GM12878 (cell line): Measurements from ENCODE around the gene IL1B. TPM values are rescaled to one million over a fixed set of nuclear protein-coding genes. Genes with fewer than 3 reads are reported as not detected.

ENCODE experiments used
- ATAC-seq: fragments of 200-7000 bp; cut with Tn5 transposase; 3 replicates; pipeline ENCODE4 v1.9.1; 2020; ENCODE audit warnings: mild to moderate bottlenecking, moderate library complexity
- BruUV-seq: library from RNA; stranded (reverse); fragments of 400-500 nt; replicated peaks from 2 replicates; lab custom pipeline; 2021; lab: Mats Ljungman, UMichigan
- CTCF ChIA-PET: fragments of 300-600 bp; sonication (Branson Sonifier 250); formaldehyde crosslinking; extraction: SDS; loops from one replicate; lab custom pipeline; 2021; ENCODE audit warnings: inconsistent platforms; lab: Yijun Ruan, JAX
- POLR2A ChIA-PET: fragments of 350-600 bp; formaldehyde crosslinking; extraction: SDS; loops from one replicate; lab custom pipeline; 2021; ENCODE audit warnings: inconsistent platforms; lab: Charles Lee
- RAD21 ChIA-PET: fragments of 300-600 bp; sonication (Branson Sonifier 250); formaldehyde crosslinking; loops from one replicate; lab custom pipeline; 2023; ENCODE audit warnings: antibody characterized with exemption; ENCODE audit not compliant: unreplicated experiment; lab: Charles Lee
- SMC1A ChIA-PET: fragments of 300-600 bp; sonication (Branson Sonifier 250); formaldehyde crosslinking; loops from one replicate; lab custom pipeline; 2023; ENCODE audit not compliant: unreplicated experiment, uncharacterized antibody; lab: Charles Lee
- DNase-seq: peaks from one replicate; pipeline ENCODE4 v3.0.0-alpha.2; 2011; ENCODE audit warnings: low read depth, low spot score
- FAIRE-seq: peaks from 3 replicates; lab custom pipeline; 2011; peaks lifted over from hg19 to GRCh38; lab: Jason Lieb, UNC
- H2AFZ ChIP-seq: 2 replicates; pipeline ENCODE4 v1.6.0; 2011; ENCODE audit warnings: low read depth, low read length, control low read depth; ENCODE audit not compliant: control insufficient read depth
- H3K27ac ChIP-seq: 2 replicates; pipeline ENCODE4 v1.5.1; 2011; ENCODE audit warnings: control low read depth; ENCODE audit not compliant: control insufficient read depth, insufficient read depth
- H3K27me3 ChIP-seq, 2 experiments: replicated peaks in 1 of 2; 2 replicates each; pipeline versions ENCODE4 v1.6.0 to v1.6.1; 2011; ENCODE audit warnings: low read length in 1 of 2; ENCODE audit not compliant: control insufficient read depth in 2 of 2, insufficient read depth in 2 of 2
- H3K36me3 ChIP-seq, 2 experiments: 2 replicates each; pipeline ENCODE4 v1.5.1; 2011; ENCODE audit warnings: low read length in 1 of 2; ENCODE audit not compliant: control insufficient read depth in 2 of 2, insufficient read depth in 2 of 2
- H3K4me1 ChIP-seq: 2 replicates; pipeline ENCODE4 v1.6.1; 2011; ENCODE audit warnings: mild to moderate bottlenecking, low read length, moderate library complexity, mixed read lengths; ENCODE audit not compliant: control insufficient read depth, insufficient read depth
- H3K4me2 ChIP-seq: 2 replicates; pipeline ENCODE4 v1.6.0; 2011; ENCODE audit warnings: control low read depth; ENCODE audit not compliant: control insufficient read depth, insufficient read depth
- H3K4me3 ChIP-seq: fragments of 200-600 bp; sonication (generic); 2 replicates; pipeline ENCODE4 v1.5.1; 2016
- H3K79me2 ChIP-seq: 2 replicates; pipeline ENCODE4 v1.6.0; 2011; ENCODE audit warnings: low read length; ENCODE audit not compliant: control insufficient read depth, insufficient read depth
- H3K9ac ChIP-seq: 2 replicates; pipeline ENCODE4 v1.8.0; 2011; ENCODE audit warnings: low read length, control low read depth, mixed read lengths; ENCODE audit not compliant: control insufficient read depth, insufficient read depth
- H3K9me3 ChIP-seq: replicated peaks from 3 replicates; pipeline ENCODE4 v1.5.1; 2011; ENCODE audit warnings: mild to moderate bottlenecking, low read length; ENCODE audit not compliant: control insufficient read depth, insufficient read depth
- H4K20me1 ChIP-seq: 2 replicates; pipeline ENCODE4 v1.6.0; 2011; ENCODE audit not compliant: control insufficient read depth, insufficient read depth
- EZH2 ChIP-seq: IDR thresholded peaks from 2 replicates; pipeline ENCODE4 v1.6.1; 2012; ENCODE audit warnings: low read depth, mild to moderate bottlenecking, control low read depth, inconsistent platforms, low read length, borderline replicate concordance; ENCODE audit not compliant: control insufficient read depth
- LARP7 ChIP-seq: fragments of 450-650 bp; IDR thresholded peaks from 2 replicates; pipeline ENCODE4 v1.6.1; 2017; ENCODE audit warnings: mild to moderate bottlenecking
- ZNF217 ChIP-seq: fragments of 450-650 bp; IDR thresholded peaks from 2 replicates; pipeline ENCODE4 v1.6.1; 2017; ENCODE audit warnings: antibody characterized with exemption, mild to moderate bottlenecking
- WGBS: methylation state at CpG from one replicate; pipeline ENCODE4 v1.1.6; 2016; ENCODE audit warnings: low lambda C conversion rate; ENCODE audit not compliant: insufficient replicate concordance, insufficient coverage; ENCODE audit errors: missing lambda C conversion rate; 5-methylcytosine and 5-hydroxymethylcytosine counted together
- in situ Hi-C: fragments of 300-500 bp; cut with MboI; formaldehyde crosslinking; loops from 9 replicates; pipeline ENCODE4 v1.14.3; 2018; ENCODE audit warnings: mixed read lengths
- intact Hi-C: fragments of 100-400 bp; cut with micrococcal nuclease; formaldehyde crosslinking; loops from one replicate; pipeline ENCODE4 v1.14.2; 2022; ENCODE audit not compliant: unreplicated experiment
- polyA plus RNA-seq, 11 experiments: library from polyadenylated mRNA; depleted of rRNA in 4 of 11; unstranded in 6 of 11; stranded (reverse) in 5 of 11; fragments of >200 nt; fragmentation: Nextera tagmentation in 4 of 11; fragmentation: Illumina TruSeq in 1 of 11; extraction: Ambion mirVana in 4 of 11; extraction: Trizol in 1 of 11; gene quantifications; 1 replicate in 1 of 11; 2 replicates in 10 of 11; pipeline versions ENCODE4 v1.2.1 to v1.2.3, GENCODE V29; 2011 to 2016; ENCODE audit warnings: inconsistent platforms in 2 of 11, missing spikeins in 2 of 11, low read depth in 1 of 11
- total RNA-seq, 4 experiments: library from RNA; depleted of rRNA in 3 of 4; stranded (reverse); fragments of >200 nt in 3 of 4; fragmentation: Illumina TruSeq in 1 of 4; extraction: Trizol in 1 of 4; gene quantifications; 2 replicates each; pipeline versions ENCODE4 v1.2.1 to v1.2.3, GENCODE V29; 2013 to 2021
- TF ChIP-seq, protein P1 (sequence below): IDR thresholded peaks from 2 replicates; pipeline ENCODE4 v1.6.1; 2012; ENCODE audit warnings: low read depth, low read length, improper control_type of control experiment

The IL1B gene
- total and polyA plus RNA-seq, 10 of the 15 experiments (the other 5 are each of a cell fraction or from before 2014, with no cell fraction given): 0.20 to 1.6 (median 0.84) TPM

DNA sequence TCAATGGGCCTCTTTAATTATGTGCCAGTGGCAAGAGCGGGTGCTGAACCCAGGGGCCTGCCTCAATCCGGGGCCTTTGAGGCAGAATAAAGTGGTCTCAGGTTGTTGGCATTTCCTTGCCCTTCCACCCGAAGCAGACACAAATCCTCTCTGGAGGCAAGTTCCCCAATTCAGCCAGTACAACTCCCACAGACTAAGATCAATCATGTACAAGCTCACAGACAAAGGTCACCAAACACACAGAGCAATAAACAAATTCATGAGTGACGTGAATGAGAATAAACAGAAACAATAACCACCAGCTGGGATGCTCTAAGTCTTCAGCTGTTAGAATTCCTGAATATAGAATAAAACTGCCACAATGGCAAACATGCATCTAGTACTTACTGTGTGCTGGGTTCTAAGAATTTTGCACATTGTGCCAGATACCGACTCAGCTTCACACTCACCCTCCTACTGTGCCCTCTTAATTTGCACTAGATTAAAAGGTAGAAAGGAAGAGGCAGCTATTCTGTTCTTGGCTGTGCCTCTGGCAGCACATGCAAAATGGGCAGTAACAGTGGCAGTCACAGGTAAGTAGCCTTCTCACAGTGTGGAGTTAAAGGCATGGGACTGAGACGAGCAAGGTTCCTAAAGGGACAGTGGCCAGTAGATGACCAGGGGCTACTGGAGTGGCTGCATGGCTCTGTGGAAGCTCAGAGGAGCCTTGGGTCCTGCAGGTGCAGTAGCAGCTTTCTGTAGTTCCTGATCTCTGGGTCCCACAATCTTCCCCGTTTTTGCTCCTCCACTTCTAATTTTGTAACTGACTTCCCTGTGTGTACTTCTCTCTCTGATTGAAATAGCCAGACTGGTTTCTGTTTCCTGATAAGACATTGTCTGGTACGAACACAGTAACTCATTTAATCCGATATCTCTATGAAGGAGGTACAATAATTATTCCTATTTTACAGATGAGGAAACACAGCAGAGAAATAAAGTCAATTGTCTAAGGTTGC is 34.6 kb upstream of the IL1B start:
- in situ Hi-C loops: no loop called here
- no peak for DNase-seq
- WGBS: 29% methylated on average over 9 of the region's 9 CpGs
- no peak overlapping the region for H3K4me2 ChIP-seq
- H3K27ac ChIP-seq: no peak overlapping the region
- H3K4me1 ChIP-seq: no peaks in the 10 kb centered on the region
- no peaks in the 10 kb centered on the region for H3K79me2 ChIP-seq
- H3K27me3 ChIP-seq: no peaks in the 10 kb centered on the region; a peak in 1 of 4 replicates
- CTCF ChIA-PET: interaction anchor here (0.6 to 2.6 kb wide), 5 partner anchors 8 to 180 kb away, joined by 3 to 9 read pairs (median 5); no protein-coding TSS in a partner anchor
- TF ChIP-seq LARP7: no peak
- TF ChIP-seq ZNF217: no peak
- TF ChIP-seq, protein P1, sequence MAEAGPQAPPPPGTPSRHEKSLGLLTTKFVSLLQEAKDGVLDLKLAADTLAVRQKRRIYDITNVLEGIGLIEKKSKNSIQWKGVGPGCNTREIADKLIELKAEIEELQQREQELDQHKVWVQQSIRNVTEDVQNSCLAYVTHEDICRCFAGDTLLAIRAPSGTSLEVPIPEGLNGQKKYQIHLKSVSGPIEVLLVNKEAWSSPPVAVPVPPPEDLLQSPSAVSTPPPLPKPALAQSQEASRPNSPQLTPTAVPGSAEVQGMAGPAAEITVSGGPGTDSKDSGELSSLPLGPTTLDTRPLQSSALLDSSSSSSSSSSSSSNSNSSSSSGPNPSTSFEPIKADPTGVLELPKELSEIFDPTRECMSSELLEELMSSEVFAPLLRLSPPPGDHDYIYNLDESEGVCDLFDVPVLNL: no peak
- TF ChIP-seq EZH2: no peak
- TF ChIP-seq, all 136 proteins: peak for 0
- no peak for ATAC-seq
- intact Hi-C loops: no loop called here
- no TSS peak for BruUV-seq
- FAIRE-seq: no peak
- Histone ChIP-seq H3K36me3 (no peaks in the 10 kb centered on the region), H2AFZ (no peak overlapping the region), H4K20me1 (no peaks in the 10 kb centered on the region), H3K9me3 (no peaks in the 10 kb centered on the region), H3K4me3 (no peak overlapping the region), H3K9ac (no peak overlapping the region)
- RAD21 ChIA-PET: interaction anchor here (1.0 to 1.4 kb wide), 2 partner anchors 50 to 122 kb away, joined by 3 to 5 read pairs; no protein-coding TSS in a partner anchor
- SMC1A ChIA-PET: interaction anchor here (1.3 to 1.6 kb wide), 3 partner anchors 8 to 19 kb away, joined by 3 to 4 read pairs (median 3); no protein-coding TSS in a partner anchor
- POLR2A ChIA-PET: no interaction called here
